Epithelial cell of proximal tubule (primary cell): Measurements from ENCODE around the gene PFDN5. TPM values are rescaled to one million over a fixed set of nuclear protein-coding genes. Genes with fewer than 3 reads are reported as not detected.

Source experiments
- DNase-seq: peaks from one replicate; pipeline ENCODE4 v3.0.0-alpha.2; 2011; ENCODE audit warnings: low read depth
- H3K4me3 ChIP-seq: 2 replicates; pipeline ENCODE4 v1.5.1; 2011; ENCODE audit warnings: low read depth, mild to moderate bottlenecking, low read length
- CTCF ChIP-seq: conservative IDR thresholded peaks from 2 replicates; pipeline ENCODE4 v1.5.1; 2012; ENCODE audit warnings: low read depth, mild to moderate bottlenecking, low read length
- total RNA-seq: library from RNA; depleted of rRNA; stranded (reverse); fragments of >200 nt; gene quantifications from 2 replicates; pipeline ENCODE4 v1.2.3, GENCODE V29; 2015

PFDN5 gene
- total RNA-seq, 1 donor from 2014 or later = 443 TPM

DNA sequence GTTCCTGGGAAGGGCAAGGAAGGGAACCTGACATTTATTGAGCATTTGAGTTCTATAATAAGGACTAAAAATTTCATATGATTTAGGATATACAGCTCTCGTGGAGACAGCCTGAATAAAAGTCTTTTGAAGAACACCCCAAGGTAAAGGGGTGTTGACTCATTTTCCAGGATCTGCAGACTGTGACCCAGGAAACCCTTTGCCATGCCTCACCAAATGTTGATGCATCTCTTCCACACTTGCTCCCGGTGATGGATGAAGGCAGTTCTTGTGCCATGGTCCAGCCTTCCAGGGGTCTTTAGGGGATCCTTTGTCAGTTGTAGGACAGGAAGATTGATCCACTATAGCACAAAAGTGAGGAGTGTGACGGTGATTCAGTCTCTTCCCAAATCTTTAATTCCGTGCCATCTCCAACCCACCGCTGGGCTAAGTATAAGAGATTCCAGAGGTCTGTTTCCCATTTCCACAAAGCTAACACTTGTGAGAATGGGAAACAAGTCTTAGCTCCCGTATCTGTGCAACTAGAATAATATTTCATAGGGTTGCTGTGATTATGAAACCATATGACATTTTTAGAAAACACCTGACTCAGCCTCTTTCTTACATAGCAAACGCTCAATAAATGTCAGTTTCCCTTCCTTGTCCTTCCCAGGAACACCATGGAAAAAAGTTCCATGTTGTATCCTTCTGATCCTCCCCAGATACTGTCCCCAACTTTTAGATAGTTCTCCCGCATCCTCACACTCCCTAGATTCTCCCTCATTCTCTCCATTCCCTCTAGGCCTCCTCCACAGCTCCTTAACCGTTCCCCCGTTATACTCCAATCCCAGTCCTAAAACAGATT, 25.2 kb downstream of the PFDN5 start:
- peak overlapping the region; percentile 93 for H3K4me3 ChIP-seq
- no peak for TF ChIP-seq CTCF
- DNase-seq = no peak

GRCh38 chr12:53324113-53324778, 28.9 kb downstream of the PFDN5 start:
- TF ChIP-seq CTCF = peak; percentile 1
- no peak for DNase-seq
- H3K4me3 ChIP-seq = peak overlapping the region; percentile 74

- peak; percentile 70 for TF ChIP-seq CTCF
- DNase-seq = no peak
Observed at GRCh38 chr12:53324779-53325510, 29.6 kb downstream of the PFDN5 start.

DNA sequence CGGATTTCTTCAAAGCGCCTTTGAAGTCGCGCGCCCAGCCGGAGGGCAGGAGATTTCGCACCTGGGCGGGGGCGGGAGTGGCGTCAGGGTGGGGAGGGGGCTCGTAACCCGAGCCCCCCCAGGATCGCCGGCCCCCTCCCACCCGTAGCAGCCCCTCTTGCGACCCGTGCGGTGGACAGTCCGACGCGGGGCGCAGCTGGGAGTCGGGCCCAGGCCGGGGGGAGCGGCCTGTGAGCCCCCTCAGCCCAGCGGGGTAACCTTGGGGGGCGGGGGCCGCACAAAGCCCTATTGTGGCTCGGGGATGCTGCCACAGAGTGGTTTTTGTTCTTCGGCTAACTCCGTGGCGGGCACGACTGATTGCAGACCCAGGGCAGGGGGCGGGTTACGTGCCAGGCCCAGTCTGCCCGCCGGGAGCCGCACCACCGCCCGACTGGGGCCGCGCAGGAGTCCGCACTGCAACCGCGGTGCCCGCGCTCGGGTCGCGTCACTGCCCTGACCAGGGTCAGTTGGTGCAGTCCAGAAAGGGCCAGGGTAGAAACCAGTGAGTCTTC, 30.2 kb downstream of the PFDN5 start:
- no peak for DNase-seq
- TF ChIP-seq CTCF = no peak
- peak overlapping the region; percentile 74 for H3K4me3 ChIP-seq

More at GRCh38 chr12:53324779-53325510, 29.6 kb downstream of the PFDN5 start:
- peak overlapping the region; percentile 74 for H3K4me3 ChIP-seq

DNA sequence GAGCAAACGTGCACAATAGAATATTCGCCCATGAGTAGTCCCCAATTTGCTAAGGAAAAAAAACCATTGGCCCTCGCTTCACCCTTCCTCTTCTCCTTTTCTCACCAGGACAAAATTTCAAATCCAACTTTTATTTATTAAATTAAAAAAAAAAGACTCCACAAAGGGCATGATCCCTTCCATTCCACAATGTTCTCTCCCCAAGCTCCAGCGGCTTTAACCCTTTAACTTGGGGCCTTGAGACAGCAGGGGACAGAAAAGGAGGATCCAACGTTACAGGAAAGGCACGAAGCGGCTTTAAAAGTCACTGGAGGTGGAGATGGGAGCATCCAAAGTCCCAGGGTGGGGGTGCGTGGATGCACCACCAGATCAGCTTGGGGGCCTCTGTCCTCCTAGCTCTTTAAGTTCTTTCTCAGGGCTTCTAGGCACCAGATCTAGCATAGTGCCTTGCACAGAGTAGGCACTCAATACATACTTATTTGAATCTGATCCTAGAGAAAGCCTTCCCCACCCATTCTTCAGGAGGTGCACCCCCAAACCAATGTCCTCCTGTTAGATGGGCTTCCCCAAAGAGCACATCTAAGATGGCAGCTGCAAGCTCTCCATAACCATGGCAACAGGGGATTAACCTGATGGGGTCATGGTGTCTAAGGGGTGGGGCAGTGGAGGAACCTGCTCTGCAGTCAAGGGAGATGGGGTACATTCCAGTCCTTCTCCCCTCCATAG, 31.3 kb downstream of the PFDN5 start:
- no peak for TF ChIP-seq CTCF
- no peak for DNase-seq
- H3K4me3 ChIP-seq = no peak overlapping the region

GRCh38 chr12:53327435-53328042, 32.2 kb downstream of the PFDN5 start:
- no peak overlapping the region for H3K4me3 ChIP-seq
- DNase-seq = no peak
- TF ChIP-seq CTCF = peak; percentile 54
